Sigmoid colon (tissue), 3 donors: Measurements from ENCODE around the gene UBE2B.

Experiments used
- CTCF ChIP-seq, 4 experiments: fragments of 450-650 bp in 3 of 4; fragments of 200-600 bp in 1 of 4; IDR thresholded peaks; one replicate each; pipeline ENCODE4 v1.5.1; 2016 to 2019; ENCODE audit warnings: antibody characterized with exemption in 4 of 4, mild to moderate bottlenecking in 3 of 4, moderate library complexity in 2 of 4
- POLR2A ChIP-seq, 2 donors: fragments of 450-650 bp; IDR thresholded peaks; one replicate each; pipeline ENCODE4 v1.6.1; 2016; ENCODE audit warnings: antibody characterized with exemption in 2 of 2, mild to moderate bottlenecking in 2 of 2, moderate library complexity in 2 of 2

- TF ChIP-seq CTCF (IDR thresholded peaks at IDR 0.05), result no peak
- no peak for TF ChIP-seq POLR2A (IDR thresholded peaks at IDR 0.05)
Observed at GRCh38 chr5:134439210-134439654, 67.9 kb downstream of the UBE2B start.
